Suppressor macrophage (primary cell): ENCODE measurements around the gene PLEKHA1.

ENCODE experiments used
- DNase-seq, 4 experiments: peaks; one replicate each; pipeline ENCODE4 v3.0.0-alpha.2; 2020 to 2022

The PLEKHA1 gene

DNA sequence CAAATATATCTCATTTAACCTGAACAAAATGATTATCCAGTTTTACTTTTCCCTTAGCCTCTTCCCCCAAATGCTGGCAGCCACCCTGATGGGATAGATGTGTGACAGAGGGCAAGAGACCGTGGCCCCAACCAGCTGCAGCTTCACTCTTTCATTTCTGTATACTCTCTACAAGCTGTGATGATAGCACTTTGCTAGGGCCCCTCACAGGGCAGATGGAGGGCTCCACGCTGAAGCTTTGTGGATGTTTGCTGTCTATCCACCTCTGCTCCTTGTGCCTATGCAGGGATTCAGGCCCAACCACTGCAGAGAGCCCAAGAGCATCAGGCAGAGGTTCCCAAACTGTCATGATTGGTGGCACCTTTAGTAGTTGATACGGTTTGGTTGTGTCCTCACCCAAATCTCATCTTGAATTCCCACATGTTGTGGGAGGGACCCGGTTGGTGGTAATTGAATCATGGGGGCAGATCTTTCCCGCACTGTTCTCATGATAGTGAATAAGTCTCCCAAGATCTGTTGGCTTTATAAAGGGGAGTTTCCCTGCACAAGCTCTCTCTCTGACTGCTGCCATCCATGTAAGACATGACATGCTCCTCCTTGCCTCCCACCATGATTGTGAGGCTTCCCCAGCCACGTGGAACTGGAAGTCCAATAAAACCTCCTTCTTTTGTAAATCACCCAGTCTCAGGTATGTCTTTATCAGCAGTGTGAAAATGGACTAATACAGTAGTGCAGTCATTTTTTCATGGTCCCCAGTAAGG lies 107.0 kb downstream of the PLEKHA1 start:
- DNase-seq, result no peak
